Measurements from ENCODE around the gene POLR1C. TPM values are rescaled to one million over a fixed set of nuclear protein-coding genes. Genes with fewer than 3 reads are reported as not detected.
"Not testable (repeated sequence)": the region's sequence is repeated elsewhere in the genome, so short reads cannot be mapped to it uniquely, and the experiment has no call there.

Gene POLR1C
- total RNA-seq, 1 experiment from 2014 or later: 75.4 TPM

DNA sequence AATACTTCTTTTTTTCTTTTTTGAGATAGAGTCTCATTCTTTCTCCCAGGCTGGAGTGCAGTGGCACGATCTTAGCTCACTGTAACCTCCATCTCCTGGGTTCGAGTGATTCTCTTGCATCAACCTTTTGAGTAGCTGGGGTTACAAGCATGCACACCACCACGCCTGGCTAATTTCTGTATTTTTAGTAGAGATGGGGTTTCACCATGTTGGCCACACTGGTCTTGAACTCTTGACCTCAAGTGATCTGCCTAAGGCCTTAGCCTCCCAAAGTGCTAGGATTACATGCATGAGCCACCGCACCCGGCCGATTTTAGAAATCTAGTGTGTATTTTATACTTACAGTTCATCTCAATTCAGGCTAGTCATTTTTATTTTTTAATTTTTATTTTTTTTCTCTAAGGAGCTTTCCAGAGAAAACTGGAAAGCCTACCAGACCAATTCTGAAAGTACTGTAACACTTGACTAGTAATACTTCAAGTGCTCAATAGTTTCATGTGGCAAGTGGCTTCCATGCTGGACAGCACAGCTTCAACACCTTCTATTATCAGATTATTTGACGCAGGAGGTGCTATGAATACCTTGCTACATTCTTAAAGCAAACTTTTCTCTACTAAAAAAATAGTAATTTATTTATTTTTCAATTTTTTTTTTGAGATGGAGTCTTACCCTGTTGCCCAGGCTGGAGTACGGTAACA lies 25.0 kb downstream of the POLR1C start:
- H3K36me3 ChIP-seq (ENCODE audit: insufficient read depth, low read length, poor library complexity, severe bottlenecking): peaks cover 68% of the 10 kb centered on the region
- DNase-seq (ENCODE audit: low spot score): no peak
- H3K27ac ChIP-seq (ENCODE audit: low read depth, low read length, poor library complexity, severe bottlenecking): no peak overlapping the region
- H3K4me3 ChIP-seq (ENCODE audit: low read depth, low read length, poor library complexity, severe bottlenecking): no peak overlapping the region
- intact Hi-C loops (cut with micrococcal nuclease; ENCODE audit: unreplicated experiment): no loop called here
- H3K27me3 ChIP-seq (replicated peaks; ENCODE audit: insufficient read depth, low read depth, low read length, poor library complexity): no peaks in the 10 kb centered on the region
- CTCF ChIA-PET: no interaction called here
- POLR2A ChIA-PET (ENCODE audit: low non-redundant PET): no interaction called here
- no peaks in the 10 kb centered on the region for H3K9me3 ChIP-seq (ENCODE audit: low read depth, low read length, poor library complexity, severe bottlenecking)
- no peaks in the 10 kb centered on the region for H3K4me1 ChIP-seq (ENCODE audit: insufficient read depth, low read length, poor library complexity, severe bottlenecking)
- TF ChIP-seq EZH2 (IDR thresholded peaks at IDR 0.05; ENCODE audit: borderline replicate concordance, low read depth, low read length, poor library complexity, severe bottlenecking): no peak
- no TSS peak for BruUV-seq (replicated peaks)

DNA sequence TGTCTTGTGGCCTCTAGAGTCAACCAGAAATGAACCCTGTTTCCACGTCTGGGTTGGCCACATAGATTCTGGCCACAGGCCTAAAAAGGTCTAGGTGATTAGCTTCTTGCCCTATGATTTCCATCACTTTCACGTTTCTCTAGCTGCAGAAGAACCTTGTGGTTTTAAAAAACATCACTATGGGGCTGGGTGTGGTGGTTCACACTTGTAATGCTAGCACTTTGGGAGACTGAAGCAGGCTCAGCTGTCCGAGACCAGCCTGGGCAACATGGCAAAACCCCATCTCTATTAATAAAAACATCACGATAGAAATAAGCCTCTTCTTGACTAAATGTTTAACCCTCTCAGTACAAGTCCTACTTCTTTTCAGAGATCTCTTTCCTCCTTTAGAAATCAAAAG lies 27.6 kb downstream of the POLR1C start:
- Histone ChIP-seq H3K4me1 (ENCODE audit: insufficient read depth, low read length, poor library complexity, severe bottlenecking) (no peaks in the 10 kb centered on the region), H3K27me3 (replicated peaks; ENCODE audit: insufficient read depth, low read depth, low read length, poor library complexity) (no peaks in the 10 kb centered on the region), H3K9me3 (ENCODE audit: low read depth, low read length, poor library complexity, severe bottlenecking) (no peaks in the 10 kb centered on the region), H3K36me3 (ENCODE audit: insufficient read depth, low read length, poor library complexity, severe bottlenecking) (peaks cover 76% of the 10 kb centered on the region), H3K27ac (ENCODE audit: low read depth, low read length, poor library complexity, severe bottlenecking) (no peak overlapping the region), H3K4me3 (ENCODE audit: low read depth, low read length, poor library complexity, severe bottlenecking) (no peak overlapping the region)
- intact Hi-C loops (cut with micrococcal nuclease; ENCODE audit: unreplicated experiment): no loop called here
- no TSS peak for BruUV-seq (replicated peaks)
- TF ChIP-seq EZH2 (IDR thresholded peaks at IDR 0.05; ENCODE audit: borderline replicate concordance, low read depth, low read length, poor library complexity, severe bottlenecking): no peak
- TF ChIP-seq, protein P1, sequence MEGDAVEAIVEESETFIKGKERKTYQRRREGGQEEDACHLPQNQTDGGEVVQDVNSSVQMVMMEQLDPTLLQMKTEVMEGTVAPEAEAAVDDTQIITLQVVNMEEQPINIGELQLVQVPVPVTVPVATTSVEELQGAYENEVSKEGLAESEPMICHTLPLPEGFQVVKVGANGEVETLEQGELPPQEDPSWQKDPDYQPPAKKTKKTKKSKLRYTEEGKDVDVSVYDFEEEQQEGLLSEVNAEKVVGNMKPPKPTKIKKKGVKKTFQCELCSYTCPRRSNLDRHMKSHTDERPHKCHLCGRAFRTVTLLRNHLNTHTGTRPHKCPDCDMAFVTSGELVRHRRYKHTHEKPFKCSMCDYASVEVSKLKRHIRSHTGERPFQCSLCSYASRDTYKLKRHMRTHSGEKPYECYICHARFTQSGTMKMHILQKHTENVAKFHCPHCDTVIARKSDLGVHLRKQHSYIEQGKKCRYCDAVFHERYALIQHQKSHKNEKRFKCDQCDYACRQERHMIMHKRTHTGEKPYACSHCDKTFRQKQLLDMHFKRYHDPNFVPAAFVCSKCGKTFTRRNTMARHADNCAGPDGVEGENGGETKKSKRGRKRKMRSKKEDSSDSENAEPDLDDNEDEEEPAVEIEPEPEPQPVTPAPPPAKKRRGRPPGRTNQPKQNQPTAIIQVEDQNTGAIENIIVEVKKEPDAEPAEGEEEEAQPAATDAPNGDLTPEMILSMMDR (conservative IDR thresholded peaks at IDR 0.05; ENCODE audit: low read depth, low read length): no peak
- ChIA-PET POLR2A (ENCODE audit: low non-redundant PET) (no interaction called here), CTCF (no interaction called here)
- no peak for DNase-seq (ENCODE audit: low spot score)

DNA sequence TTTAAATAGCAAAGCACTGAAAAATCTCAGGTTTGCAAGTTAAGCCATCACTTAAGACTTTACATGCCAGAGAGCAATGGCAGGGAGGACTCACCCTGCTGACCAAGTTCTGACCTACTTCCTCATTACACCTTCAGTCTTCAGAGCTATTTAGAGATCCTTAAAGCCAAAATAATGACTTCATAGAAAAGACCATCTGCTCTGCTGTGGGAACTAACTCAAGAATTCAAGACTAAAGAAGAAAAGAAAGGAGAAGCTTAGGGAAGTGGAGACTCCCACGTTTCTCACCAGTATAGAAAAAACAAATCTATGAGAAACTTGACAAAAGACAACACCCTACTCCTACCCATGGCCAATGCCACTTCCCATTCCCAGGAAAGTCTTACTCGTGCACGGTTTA lies 30.3 kb downstream of the POLR1C start:
- CTCF ChIA-PET: no interaction called here

DNA sequence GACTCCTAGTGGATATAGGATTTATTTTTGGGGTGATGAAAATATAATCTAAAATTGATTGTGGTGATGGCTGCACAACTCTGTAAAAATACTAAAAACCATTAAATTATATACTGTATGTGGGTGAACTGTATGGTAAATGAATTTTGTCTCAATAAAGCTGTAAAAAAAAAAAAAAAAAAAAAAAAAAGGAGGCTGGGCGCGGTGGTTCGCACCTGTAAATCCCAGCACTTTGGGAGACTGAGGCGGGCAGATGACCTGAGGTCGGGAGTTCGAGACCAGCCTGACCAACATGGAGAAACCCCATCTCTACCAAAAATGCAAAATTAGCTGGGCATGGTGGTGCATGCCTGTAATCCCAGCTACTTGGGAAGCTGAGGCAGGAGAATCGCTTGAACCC lies 40.7 kb downstream of the POLR1C start:
- H3K36me3 ChIP-seq (ENCODE audit: insufficient read depth, low read length, poor library complexity, severe bottlenecking): peaks cover 85% of the 10 kb centered on the region
- H3K27me3 ChIP-seq (replicated peaks; ENCODE audit: insufficient read depth, low read depth, low read length, poor library complexity); H3K4me3 ChIP-seq (ENCODE audit: low read depth, low read length, poor library complexity, severe bottlenecking); CTCF ChIA-PET; BruUV-seq (replicated peaks); H3K4me1 ChIP-seq (ENCODE audit: insufficient read depth, low read length, poor library complexity, severe bottlenecking); DNase-seq (ENCODE audit: low spot score); H3K9me3 ChIP-seq (ENCODE audit: low read depth, low read length, poor library complexity, severe bottlenecking); H3K27ac ChIP-seq (ENCODE audit: low read depth, low read length, poor library complexity, severe bottlenecking); POLR2A ChIA-PET (ENCODE audit: low non-redundant PET); intact Hi-C loops (cut with micrococcal nuclease; ENCODE audit: unreplicated experiment): not testable (repeated sequence)

More for the DNA sequence above, 30.3 kb downstream of the POLR1C start:
- Histone ChIP-seq H3K9me3 (ENCODE audit: low read depth, low read length, poor library complexity, severe bottlenecking) (no peaks in the 10 kb centered on the region), H3K27me3 (replicated peaks; ENCODE audit: insufficient read depth, low read depth, low read length, poor library complexity) (no peaks in the 10 kb centered on the region), H3K4me1 (ENCODE audit: insufficient read depth, low read length, poor library complexity, severe bottlenecking) (no peaks in the 10 kb centered on the region), H3K4me3 (ENCODE audit: low read depth, low read length, poor library complexity, severe bottlenecking) (no peak overlapping the region), H3K27ac (ENCODE audit: low read depth, low read length, poor library complexity, severe bottlenecking) (no peak overlapping the region), H3K36me3 (ENCODE audit: insufficient read depth, low read length, poor library complexity, severe bottlenecking) (peaks cover 94% of the 10 kb centered on the region)
- TF ChIP-seq, protein P1 (conservative IDR thresholded peaks at IDR 0.05; ENCODE audit: low read depth, low read length): no peak
- TF ChIP-seq EZH2 (IDR thresholded peaks at IDR 0.05; ENCODE audit: borderline replicate concordance, low read depth, low read length, poor library complexity, severe bottlenecking): no peak
- intact Hi-C loops (cut with micrococcal nuclease; ENCODE audit: unreplicated experiment): no loop called here
- POLR2A ChIA-PET (ENCODE audit: low non-redundant PET): no interaction called here
- DNase-seq (ENCODE audit: low spot score): no peak
- no TSS peak for BruUV-seq (replicated peaks)

All from A673 (cell line).